ENCODE data around the gene CLDND2.
A peak's percentile ranks its signal among the peaks of the same experiment; 100 is the strongest.

CLDND2 gene

GRCh38 chr19:51365965-51366388, 2.8 kb downstream of the CLDND2 start, which contains the start of gene ETFB:
ETFB (minus strand) TSS chr19:51366388; CDS start chr19:51366326, 62 bp downstream.
- no peaks in the 10 kb centered on the region for H3F3A ChIP-seq (ENCODE audit: control insufficient read depth, insufficient read depth)
- no peaks in the 10 kb centered on the region for H3K9me3 ChIP-seq (ENCODE audit: control insufficient read depth, insufficient read depth, low read length)
- H3K27ac ChIP-seq (ENCODE audit: low read depth, low read length): peak within 1 kb of the TSS; percentile 84
- TF ChIP-seq EZH2phosphoT487 (IDR thresholded peaks at IDR 0.05; ENCODE audit: borderline replicate concordance, low read length): no peak
- TF ChIP-seq CTCF (IDR thresholded peaks at IDR 0.05; ENCODE audit: low read depth, low read length, poor library complexity, severe bottlenecking): no peak
- H3K4me1 ChIP-seq (ENCODE audit: control insufficient read depth, low read length): peaks cover 25% of the 10 kb centered on the region
- H3K4me3 ChIP-seq (ENCODE audit: low read length): peak within 1 kb of the TSS; percentile 100
- peaks cover 10% of the 10 kb centered on the region; the same call in 1 of the 2 replicates for H3K36me3 ChIP-seq (ENCODE audit: control insufficient read depth, low read length)
- H3K9me2 ChIP-seq (replicated peaks; ENCODE audit: control insufficient read depth, low read length): no peaks in the 10 kb centered on the region
- peaks cover 45% of the 10 kb centered on the region for H3K79me2 ChIP-seq (ENCODE audit: control insufficient read depth, low read length)
- H3K4me2 ChIP-seq (ENCODE audit: low read length): peak within 1 kb of the TSS; percentile 98
- H3K27me3 ChIP-seq (ENCODE audit: control insufficient read depth, low read length): no peaks in the 10 kb centered on the region
- H4K20me1 ChIP-seq (ENCODE audit: control insufficient read depth, insufficient read depth, low read depth, low read length): no peaks in the 10 kb centered on the region

- H3K4me1 ChIP-seq (ENCODE audit: control insufficient read depth, low read length): peaks cover 25% of the 10 kb centered on the region
- H3F3A ChIP-seq (ENCODE audit: control insufficient read depth, insufficient read depth): no peaks in the 10 kb centered on the region
- H4K20me1 ChIP-seq (ENCODE audit: control insufficient read depth, insufficient read depth, low read depth, low read length): no peaks in the 10 kb centered on the region
- peak overlapping the region; percentile 64 for H3K27ac ChIP-seq (ENCODE audit: low read depth, low read length)
- TF ChIP-seq EZH2phosphoT487 (IDR thresholded peaks at IDR 0.05; ENCODE audit: borderline replicate concordance, low read length): no peak
- TF ChIP-seq CTCF (IDR thresholded peaks at IDR 0.05; ENCODE audit: low read depth, low read length, poor library complexity, severe bottlenecking): peak; percentile 13
- H3K4me3 ChIP-seq (ENCODE audit: low read length): peak overlapping the region; percentile 100
- H3K9me3 ChIP-seq (ENCODE audit: control insufficient read depth, insufficient read depth, low read length): no peaks in the 10 kb centered on the region
- peak overlapping the region; percentile 95 for H3K4me2 ChIP-seq (ENCODE audit: low read length)
- peaks cover 10% of the 10 kb centered on the region; the same call in 1 of the 2 replicates for H3K36me3 ChIP-seq (ENCODE audit: control insufficient read depth, low read length)
- H3K27me3 ChIP-seq (ENCODE audit: control insufficient read depth, low read length): no peaks in the 10 kb centered on the region
- H3K79me2 ChIP-seq (ENCODE audit: control insufficient read depth, low read length): peaks cover 45% of the 10 kb centered on the region
- H3K9me2 ChIP-seq (replicated peaks; ENCODE audit: control insufficient read depth, low read length): no peaks in the 10 kb centered on the region
These were observed 3.4 kb downstream of the CLDND2 start for GRCh38 chr19:51365211-51365964.

GRCh38 chr19:51364200-51365106, 4.3 kb downstream of the CLDND2 start:
- Histone ChIP-seq H3K36me3 (ENCODE audit: control insufficient read depth, low read length) (peaks cover 10% of the 10 kb centered on the region; the same call in 1 of the 2 replicates), H3K4me1 (ENCODE audit: control insufficient read depth, low read length) (peaks cover 25% of the 10 kb centered on the region), H3K4me3 (ENCODE audit: low read length) (no peak overlapping the region), H3K9me3 (ENCODE audit: control insufficient read depth, insufficient read depth, low read length) (no peaks in the 10 kb centered on the region), H4K20me1 (ENCODE audit: control insufficient read depth, insufficient read depth, low read depth, low read length) (no peaks in the 10 kb centered on the region), H3K27me3 (ENCODE audit: control insufficient read depth, low read length) (no peaks in the 10 kb centered on the region), H3K9me2 (replicated peaks; ENCODE audit: control insufficient read depth, low read length) (no peaks in the 10 kb centered on the region), H3K79me2 (ENCODE audit: control insufficient read depth, low read length) (peaks cover 45% of the 10 kb centered on the region), H3K27ac (ENCODE audit: low read depth, low read length) (no peak overlapping the region), H3F3A (ENCODE audit: control insufficient read depth, insufficient read depth) (no peaks in the 10 kb centered on the region), H3K4me2 (ENCODE audit: low read length) (peak overlapping the region; percentile 21; the same call in 1 of the 2 replicates)
- TF ChIP-seq EZH2phosphoT487 (IDR thresholded peaks at IDR 0.05; ENCODE audit: borderline replicate concordance, low read length): no peak
- no peak for TF ChIP-seq CTCF (IDR thresholded peaks at IDR 0.05; ENCODE audit: low read depth, low read length, poor library complexity, severe bottlenecking)
